Suppressor macrophage (primary cell): Measurements from ENCODE around the gene CTXN3.
"Not testable (repeated sequence)": the region's sequence is repeated elsewhere in the genome, so short reads cannot be mapped to it uniquely, and the experiment has no call there.

Source experiments
- DNase-seq, 4 experiments: peaks; one replicate each; pipeline ENCODE4 v3.0.0-alpha.2; 2020 to 2022

The CTXN3 gene

GRCh38 chr5:127652952-127653611, 4.2 kb downstream of the CTXN3 start:
- DNase-seq: no peak

- no peak for DNase-seq
These were observed 7.9 kb downstream of the CTXN3 start for GRCh38 chr5:127656825-127657224.

- DNase-seq: no peak
These were observed 11.3 kb downstream of the CTXN3 start for GRCh38 chr5:127660047-127660733.

- no peak for DNase-seq
These were observed 15.2 kb downstream of the CTXN3 start for GRCh38 chr5:127664093-127664492.

GRCh38 chr5:127665641-127666040, 16.8 kb downstream of the CTXN3 start:
- no peak for DNase-seq

- no peak for DNase-seq
These were observed 17.3 kb downstream of the CTXN3 start for GRCh38 chr5:127666043-127666716.

GRCh38 chr5:127667926-127668325, 19.0 kb downstream of the CTXN3 start:
- DNase-seq: no peak

- no peak for DNase-seq
These were observed 22.3 kb downstream of the CTXN3 start for GRCh38 chr5:127671218-127671617.

- DNase-seq: no peak
These were observed 24.4 kb downstream of the CTXN3 start for GRCh38 chr5:127673117-127673800.

GRCh38 chr5:127676951-127677350, 28.1 kb downstream of the CTXN3 start:
- not testable (repeated sequence) for DNase-seq

GRCh38 chr5:127679691-127680330, 30.9 kb downstream of the CTXN3 start:
- DNase-seq: not testable (repeated sequence)

GRCh38 chr5:127680595-127680994, 31.7 kb downstream of the CTXN3 start:
- DNase-seq: no peak

- no peak for DNase-seq
These were observed 34.1 kb downstream of the CTXN3 start for GRCh38 chr5:127683008-127683407.

- DNase-seq: no peak
These were observed 36.0 kb downstream of the CTXN3 start for GRCh38 chr5:127684726-127685467.

GRCh38 chr5:127685662-127686061, 36.8 kb downstream of the CTXN3 start:
- DNase-seq: no peak

- DNase-seq: no peak
These were observed 37.5 kb downstream of the CTXN3 start for GRCh38 chr5:127686424-127686823.

GRCh38 chr5:127694518-127695171, 45.8 kb downstream of the CTXN3 start:
- DNase-seq: no peak

- DNase-seq: no peak
These were observed 46.5 kb downstream of the CTXN3 start for GRCh38 chr5:127695346-127695745.

GRCh38 chr5:127696683-127697082, 47.8 kb downstream of the CTXN3 start:
- DNase-seq: no peak

- no peak for DNase-seq
These were observed 49.2 kb downstream of the CTXN3 start for GRCh38 chr5:127697894-127698600.

- DNase-seq: no peak
These were observed 50.5 kb downstream of the CTXN3 start for GRCh38 chr5:127699416-127699815.
